Thyroid gland (tissue), 4 donors: ENCODE data around the gene LIMCH1.

Source experiments
- CTCF ChIP-seq, 6 experiments: fragments of 200-600 bp in 3 of 6; fragments of 450-650 bp in 3 of 6; sonication (generic) in 3 of 6; IDR thresholded peaks; one replicate each; pipeline ENCODE4 v1.5.1; 2016 to 2019; ENCODE audit warnings: antibody characterized with exemption in 6 of 6, mild to moderate bottlenecking in 2 of 6, inconsistent platforms in 1 of 6, moderate library complexity in 1 of 6
- POLR2A ChIP-seq, 2 donors: fragments of 450-650 bp; IDR thresholded peaks; one replicate each; pipeline ENCODE4 v1.6.1; 2017; ENCODE audit warnings: antibody characterized with exemption in 2 of 2, mild to moderate bottlenecking in 2 of 2, moderate library complexity in 1 of 2

- TF ChIP-seq CTCF (IDR thresholded peaks at IDR 0.05), result no peak
- no peak for TF ChIP-seq POLR2A (IDR thresholded peaks at IDR 0.05)
These were observed 176.5 kb downstream of the LIMCH1 start for GRCh38 chr4:41714364-41715000.
